ENCODE results near the gene PHOSPHO2.

Gene PHOSPHO2

GRCh38 chr2:169694113-169694893 lies at the start of gene PHOSPHO2, which contains the start of gene CFAP210:
Gene PHOSPHO2 (plus strand): TSS chr2:169694469. CDS start chr2:169700972, 6,503 bp downstream.
Gene CFAP210 (minus strand): TSS chr2:169694405. CDS start chr2:169694327, 78 bp downstream.
- DNase-seq (ENCODE audit: low spot score), result peak; percentile 94

- no peak for DNase-seq (ENCODE audit: low spot score)
These were observed 46.8 kb upstream of the PHOSPHO2 start for GRCh38 chr2:169647496-169647895.

DNA sequence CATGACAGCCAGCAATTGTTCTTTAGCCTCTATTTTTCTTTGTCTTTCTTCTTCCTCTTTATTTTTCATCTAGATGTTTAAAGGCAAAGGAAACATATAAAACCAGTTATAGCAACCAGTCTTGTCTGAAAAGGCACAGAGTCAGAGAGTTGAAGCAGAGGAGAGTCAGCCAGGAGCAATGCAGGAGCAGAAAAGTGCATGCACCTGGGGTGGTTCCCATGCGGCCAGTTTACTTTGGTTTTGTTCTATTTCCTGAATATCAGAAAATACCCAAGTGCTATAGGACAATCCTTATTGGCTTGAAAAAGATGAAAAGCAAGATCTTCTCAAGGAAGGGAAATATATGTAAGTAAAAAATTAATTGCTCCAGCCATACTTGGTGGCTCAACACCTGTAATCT lies 45.0 kb upstream of the PHOSPHO2 start:
- DNase-seq (ENCODE audit: low spot score), result no peak

DNA sequence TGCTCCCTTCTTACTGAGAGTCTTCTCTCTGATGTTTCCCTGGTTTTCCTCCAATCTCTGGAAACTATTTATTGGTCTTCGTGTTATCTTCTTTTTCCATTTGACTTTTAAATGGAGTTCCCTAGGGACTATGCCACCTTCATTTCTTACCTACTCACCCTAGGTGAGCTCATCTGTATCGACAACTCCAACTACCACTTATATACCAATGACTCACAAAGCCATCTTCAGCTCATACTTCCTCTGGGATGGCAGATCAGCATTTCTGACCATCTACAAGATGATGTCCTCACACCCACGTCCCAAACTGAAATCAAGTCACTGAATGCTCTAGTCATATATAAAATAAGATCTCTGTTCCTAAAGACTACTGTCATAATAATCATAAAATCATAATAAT lies 40.6 kb upstream of the PHOSPHO2 start:
- DNase-seq (ENCODE audit: low spot score), result no peak

DNA sequence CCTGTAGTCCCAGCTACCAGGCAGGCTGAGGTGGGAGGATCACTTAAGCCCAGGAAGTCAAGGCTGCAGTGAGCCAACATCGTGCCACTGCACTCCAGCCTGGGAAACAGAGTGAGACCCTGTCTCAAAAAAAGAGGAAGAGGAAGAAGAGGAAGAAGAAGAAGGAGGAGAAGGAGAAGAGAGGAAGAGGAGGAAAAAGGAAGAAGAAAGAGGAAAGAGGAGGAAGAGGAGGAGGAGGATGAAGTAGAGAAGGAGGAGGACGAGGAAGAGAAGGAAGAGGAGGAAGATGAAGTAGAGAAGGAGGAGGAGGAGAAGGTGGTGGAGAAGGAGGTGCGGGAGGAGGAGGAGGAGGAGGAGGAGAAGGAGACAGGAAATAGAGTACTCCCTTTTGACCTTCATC lies 38.1 kb upstream of the PHOSPHO2 start:
- no peak for DNase-seq (ENCODE audit: low spot score)

GRCh38 chr2:169658877-169659276 lies 35.4 kb upstream of the PHOSPHO2 start:
- no peak for DNase-seq (ENCODE audit: low spot score)

GRCh38 chr2:169659320-169659719 lies 34.9 kb upstream of the PHOSPHO2 start:
- peak; percentile 2 for DNase-seq (ENCODE audit: low spot score)

GRCh38 chr2:169661265-169661664 lies 33.0 kb upstream of the PHOSPHO2 start:
- no peak for DNase-seq (ENCODE audit: low spot score)

DNA sequence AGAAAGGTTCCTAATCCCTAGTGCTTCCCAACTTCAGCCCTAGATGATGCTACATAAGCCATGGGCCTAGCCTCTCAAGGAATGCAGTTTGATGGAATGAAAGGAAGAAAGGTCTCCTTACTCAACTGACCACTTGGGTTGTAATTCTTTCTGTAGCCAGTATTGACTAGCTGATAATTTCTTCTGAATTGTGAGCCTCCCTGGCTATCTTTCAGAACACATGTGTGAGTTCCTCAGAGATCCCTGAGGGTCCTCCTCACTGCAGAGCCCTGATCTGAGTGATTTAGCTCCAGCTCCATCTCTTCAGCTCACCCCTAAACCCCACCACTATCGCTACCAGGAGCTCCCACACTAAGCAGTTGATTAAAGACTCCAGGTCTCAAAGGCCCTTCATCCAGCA lies 31.5 kb upstream of the PHOSPHO2 start:
- no peak for DNase-seq (ENCODE audit: low spot score)

- DNase-seq (ENCODE audit: low spot score), result no peak
These were observed 31.0 kb upstream of the PHOSPHO2 start for GRCh38 chr2:169663247-169663646.

DNA sequence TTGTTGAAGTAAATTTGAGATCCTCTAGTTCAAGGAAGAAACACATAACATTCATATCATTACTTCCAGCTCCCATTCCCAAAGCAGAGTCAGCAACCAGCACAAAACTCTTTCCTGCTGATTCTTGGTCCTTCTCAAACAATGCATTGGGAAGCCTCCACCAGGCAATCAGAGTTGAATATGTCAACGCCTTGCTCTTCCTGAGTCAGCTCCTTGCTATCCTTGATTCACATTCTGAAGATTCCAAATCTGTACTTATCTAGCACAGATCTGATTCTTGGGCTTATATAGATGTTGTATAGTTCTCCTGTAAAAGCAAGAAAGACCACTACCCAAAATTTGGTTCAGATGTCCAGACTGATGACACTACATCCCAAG lies 29.7 kb upstream of the PHOSPHO2 start:
- DNase-seq (ENCODE audit: low spot score), result no peak

- no peak for DNase-seq (ENCODE audit: low spot score)
These were observed 29.0 kb upstream of the PHOSPHO2 start for GRCh38 chr2:169664978-169665930.

GRCh38 chr2:169667583-169667982 lies 26.7 kb upstream of the PHOSPHO2 start:
- no peak for DNase-seq (ENCODE audit: low spot score)

- no peak for DNase-seq (ENCODE audit: low spot score)
These were observed 24.0 kb upstream of the PHOSPHO2 start for GRCh38 chr2:169670215-169670651.

DNA sequence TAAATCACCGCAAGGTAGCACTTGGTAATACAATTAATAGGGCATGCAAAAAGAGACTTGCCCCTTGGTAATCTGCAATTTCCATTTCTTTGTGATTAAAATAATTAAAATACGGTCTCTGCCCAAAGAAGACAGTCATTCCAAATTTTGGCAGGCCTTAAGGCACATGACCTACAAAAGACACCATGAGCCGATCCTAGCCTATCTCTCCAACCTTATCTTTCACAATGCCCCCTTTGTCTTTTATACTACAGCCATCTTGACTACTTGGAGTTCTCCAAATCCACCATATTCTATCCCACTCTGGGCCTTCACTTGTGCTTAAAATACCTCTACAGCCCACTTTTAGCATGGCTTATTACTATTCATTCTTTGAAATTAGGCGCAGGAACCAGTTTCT lies 23.3 kb upstream of the PHOSPHO2 start:
- no peak for DNase-seq (ENCODE audit: low spot score)

- no peak for DNase-seq (ENCODE audit: low spot score)
These were observed 21.9 kb upstream of the PHOSPHO2 start for GRCh38 chr2:169672406-169672805.

GRCh38 chr2:169673106-169673505 lies 21.2 kb upstream of the PHOSPHO2 start:
- no peak for DNase-seq (ENCODE audit: low spot score)

GRCh38 chr2:169673921-169674320 lies 20.3 kb upstream of the PHOSPHO2 start:
- no peak for DNase-seq (ENCODE audit: low spot score)

- no peak for DNase-seq (ENCODE audit: low spot score)
These were observed 17.9 kb upstream of the PHOSPHO2 start for GRCh38 chr2:169676357-169676756.

DNA sequence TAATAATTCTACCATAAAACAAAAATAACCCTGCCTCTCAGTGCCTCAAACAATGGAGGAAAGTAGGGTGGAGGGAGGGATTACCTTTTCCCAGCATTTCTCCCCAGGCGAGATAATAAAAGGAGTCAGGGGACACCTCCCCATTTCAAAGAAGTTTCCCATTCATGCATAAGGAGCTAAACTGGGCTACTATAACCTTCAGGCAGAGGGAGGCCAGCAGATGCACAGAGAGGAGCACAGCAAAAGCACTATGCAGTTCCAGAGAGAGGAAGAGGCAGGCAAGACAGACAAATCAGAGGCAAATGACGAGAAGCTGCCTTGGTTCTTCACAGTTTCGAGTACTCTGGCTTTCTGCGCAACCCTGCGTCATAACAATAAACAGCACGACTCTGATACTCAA lies 17.4 kb upstream of the PHOSPHO2 start:
- no peak for DNase-seq (ENCODE audit: low spot score)

DNA sequence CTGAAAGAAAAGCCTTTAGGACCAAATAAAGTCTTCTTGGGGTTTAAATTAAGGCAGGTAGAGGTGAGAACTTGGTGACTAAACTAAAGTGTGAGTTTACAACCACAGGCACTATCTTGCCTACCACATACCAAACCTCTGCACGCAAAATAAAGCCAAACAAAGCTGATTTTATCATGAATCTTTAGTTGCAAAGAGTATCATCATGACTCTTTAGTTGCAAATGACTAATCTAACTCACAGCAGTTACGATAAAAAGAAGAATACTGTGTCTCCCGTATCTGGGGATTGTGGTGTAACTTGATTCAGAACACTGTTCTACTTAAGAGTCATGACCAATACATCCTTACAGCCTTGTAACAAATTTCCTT lies 11.2 kb upstream of the PHOSPHO2 start:
- DNase-seq (ENCODE audit: low spot score), result no peak

- no peak for DNase-seq (ENCODE audit: low spot score)
These were observed 10.7 kb upstream of the PHOSPHO2 start for GRCh38 chr2:169683425-169684134.

Data from germinal center (tissue), 1 donor.